GM19452 (cell line): ENCODE results near the gene PGBD5.

Experiments used
- ATAC-seq: cut with Tn5 transposase; IDR thresholded peaks from one replicate; pipeline ENCODE4 v1.9.1; 2021; ENCODE audit not compliant: unreplicated experiment

Gene PGBD5

DNA sequence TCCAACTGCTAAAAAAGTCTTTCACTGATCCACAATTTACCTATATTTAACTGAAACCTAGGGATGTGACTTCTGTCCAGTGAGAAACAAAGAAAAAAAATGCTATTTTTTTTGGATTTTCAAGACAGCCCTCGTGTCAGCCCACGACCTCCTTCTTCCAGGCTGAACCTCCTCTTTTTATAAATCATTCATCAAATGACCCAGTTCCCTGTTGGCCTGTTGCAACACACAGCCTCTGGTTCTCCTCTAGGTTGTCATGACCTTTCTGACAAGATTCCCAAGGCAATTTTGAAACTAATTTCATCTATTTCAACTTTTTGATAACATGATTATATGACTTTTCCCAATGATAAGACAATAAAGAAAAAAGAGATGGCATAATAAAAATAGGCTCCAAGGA lies 74.6 kb downstream of the PGBD5 start:
- ATAC-seq: no peak

DNA sequence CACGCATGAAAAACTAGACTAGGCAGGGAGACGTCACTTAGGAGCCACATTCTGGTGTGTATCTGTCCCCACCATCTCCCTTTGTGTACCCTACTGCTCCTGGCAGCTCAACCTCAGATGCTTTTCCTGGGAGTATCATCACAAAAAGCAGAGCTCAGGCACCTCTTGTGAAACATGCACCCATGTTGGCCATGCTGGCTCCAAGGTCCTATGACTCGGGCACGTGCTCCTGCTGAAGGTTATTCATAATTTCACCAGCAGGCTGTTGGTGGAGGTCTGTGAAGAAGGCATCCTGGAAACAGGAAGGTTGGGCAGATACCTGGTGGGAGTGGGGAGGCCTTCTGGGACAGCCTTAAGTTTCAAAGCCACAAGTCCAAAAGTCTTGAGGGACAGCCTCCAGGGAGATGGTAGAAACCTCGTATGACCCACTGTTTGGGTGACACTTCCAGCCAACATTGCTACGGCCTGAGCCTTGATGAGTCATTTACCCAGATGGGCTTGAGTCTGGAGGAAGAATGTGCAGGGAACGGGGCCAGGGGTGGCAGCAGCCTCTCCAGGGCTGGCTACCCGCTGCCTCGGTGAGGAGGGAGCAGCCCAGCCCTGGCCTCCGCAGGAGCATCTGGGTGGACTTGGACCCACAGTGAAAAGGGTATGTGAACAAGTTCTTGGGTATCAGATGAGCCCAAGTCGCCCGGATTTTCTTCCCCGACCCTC lies 75.8 kb downstream of the PGBD5 start:
- no peak for ATAC-seq

DNA sequence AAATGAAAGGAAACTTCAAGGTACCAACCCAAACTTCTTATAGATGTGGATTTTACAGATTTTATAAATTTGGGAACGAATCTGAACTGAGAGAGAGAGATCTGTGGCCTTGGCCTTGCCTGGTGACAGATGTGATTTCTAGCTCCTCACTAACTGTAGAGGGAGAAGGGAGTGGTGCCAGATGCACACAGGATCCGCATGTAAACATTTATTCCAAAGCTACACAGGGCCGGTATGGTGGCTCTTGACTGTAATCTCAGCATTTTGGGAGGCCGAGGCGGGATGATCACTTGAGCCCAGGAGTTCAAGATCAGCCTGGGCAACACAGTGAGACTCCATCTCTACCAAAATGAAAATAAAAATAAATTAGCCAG lies 77.1 kb downstream of the PGBD5 start:
- no peak for ATAC-seq

DNA sequence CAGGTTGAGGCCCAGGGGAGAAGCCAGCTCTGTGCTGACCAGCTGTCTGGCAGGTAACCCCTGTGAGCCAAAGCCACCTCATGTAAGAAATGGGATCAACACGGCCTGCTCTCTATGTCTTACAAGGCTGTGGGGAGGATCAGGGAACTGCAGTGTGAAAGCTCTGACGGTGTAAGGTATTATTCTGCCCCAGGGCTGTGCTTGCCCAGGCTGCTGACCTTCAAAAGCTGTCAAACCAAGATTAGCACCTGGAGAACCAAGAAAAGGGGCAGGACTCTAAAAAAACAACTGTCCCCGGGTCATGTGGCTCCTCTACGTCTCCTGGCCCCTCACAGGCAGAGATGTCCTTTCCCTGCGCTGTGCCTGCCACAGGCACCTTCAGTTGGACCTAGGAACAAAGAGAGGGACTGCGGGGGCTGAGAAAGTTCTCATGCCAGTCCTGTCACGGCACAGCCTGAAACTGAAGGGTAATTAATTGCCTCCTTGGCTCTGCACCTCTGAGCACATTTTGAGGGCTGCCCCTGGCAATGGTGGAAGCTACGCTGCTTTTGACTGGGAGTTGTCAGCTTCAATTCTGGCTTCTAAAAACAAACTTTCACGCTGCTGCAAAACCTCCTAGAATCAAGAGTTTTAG lies 77.6 kb downstream of the PGBD5 start:
- no peak for ATAC-seq

DNA sequence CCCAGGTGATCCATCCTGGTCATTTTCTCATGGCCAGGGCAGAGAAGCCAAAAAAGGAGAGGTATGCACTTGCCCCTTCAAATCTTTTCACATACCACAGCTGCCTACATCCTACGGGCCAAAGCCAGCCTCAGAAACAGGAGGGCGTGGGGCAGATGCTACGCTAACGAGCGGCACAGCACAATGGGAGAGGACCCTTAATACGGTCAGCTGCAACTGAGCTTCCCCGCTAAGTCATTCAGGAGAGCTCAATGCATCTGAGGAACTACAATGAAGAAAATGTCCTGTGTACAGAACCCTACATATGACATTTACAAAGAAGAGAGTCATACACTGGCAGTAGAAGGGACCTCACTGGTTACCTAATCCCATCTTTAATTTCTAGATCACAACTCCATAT lies 78.2 kb downstream of the PGBD5 start:
- ATAC-seq: no peak

DNA sequence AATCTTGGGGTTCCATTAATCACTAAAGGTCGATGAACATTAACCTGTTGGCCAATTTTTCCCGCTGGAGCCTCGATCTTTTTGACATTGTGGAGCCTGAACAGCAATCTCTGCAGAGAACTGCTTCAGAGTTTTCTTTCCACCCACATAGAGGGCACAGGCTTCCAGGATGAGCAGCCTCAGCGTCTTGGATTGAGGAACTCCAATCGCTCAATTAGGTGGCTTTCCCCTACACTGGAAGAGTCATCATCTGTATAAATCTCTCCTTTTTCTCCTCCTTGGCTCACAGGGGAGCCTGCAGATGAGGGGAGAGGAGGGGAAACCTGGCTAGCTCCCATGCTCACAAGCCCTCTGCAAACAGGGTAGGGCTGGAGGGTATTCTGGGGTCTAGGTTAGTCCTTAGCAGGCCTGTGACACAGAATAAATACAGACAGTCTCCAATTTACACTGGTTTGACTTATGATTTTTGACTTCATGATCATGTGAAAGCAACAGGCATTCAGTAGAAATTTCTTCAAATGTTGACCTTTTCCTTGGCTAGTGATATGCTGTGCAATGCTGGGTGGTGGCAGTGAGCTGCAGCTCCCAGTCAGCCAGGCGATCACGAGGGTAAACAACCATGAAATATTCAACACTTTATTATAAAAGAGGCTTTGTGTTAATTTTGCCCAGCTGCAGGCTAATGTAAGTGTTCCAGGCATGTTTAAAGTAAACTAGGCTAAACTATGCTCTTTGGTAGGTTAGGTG lies 80.8 kb downstream of the PGBD5 start:
- ATAC-seq: no peak

DNA sequence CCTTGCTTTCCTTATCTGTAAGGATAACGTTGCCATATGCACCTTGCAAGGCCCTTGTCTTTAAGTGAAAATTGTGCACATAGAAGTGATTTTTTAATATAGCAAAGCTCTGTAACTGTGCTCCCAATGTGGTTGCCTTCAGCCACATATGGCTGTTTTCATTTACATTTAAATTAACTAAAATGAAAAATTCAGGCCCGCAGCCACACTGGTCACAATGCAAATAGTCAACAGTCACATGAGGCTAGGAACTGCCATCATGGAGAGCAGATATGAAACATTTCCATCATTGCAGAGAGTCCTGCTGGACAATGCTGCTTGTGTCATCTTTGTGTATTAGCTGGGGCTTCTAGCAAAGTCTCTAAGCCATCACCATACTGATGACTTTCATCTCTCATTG lies 83.4 kb downstream of the PGBD5 start:
- no peak for ATAC-seq

DNA sequence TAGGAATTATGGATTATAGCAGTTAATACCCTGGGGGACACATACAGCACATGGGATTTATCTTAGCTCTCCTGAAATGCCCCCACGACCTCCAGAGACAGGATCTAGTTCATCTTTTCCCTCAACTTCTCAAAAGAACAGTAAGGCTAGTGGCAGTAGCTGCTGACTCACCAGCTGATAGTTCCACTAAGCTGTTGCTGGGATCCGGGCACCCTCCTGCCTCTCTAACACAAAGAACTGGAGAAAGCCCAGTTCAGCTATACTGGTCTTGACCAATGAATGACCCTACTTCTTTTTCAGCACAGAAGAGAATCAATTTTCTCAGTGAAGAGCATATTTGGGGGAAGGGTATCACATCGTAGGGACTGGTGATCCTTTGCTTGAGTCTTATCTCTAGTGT lies 84.1 kb downstream of the PGBD5 start:
- no peak for ATAC-seq

DNA sequence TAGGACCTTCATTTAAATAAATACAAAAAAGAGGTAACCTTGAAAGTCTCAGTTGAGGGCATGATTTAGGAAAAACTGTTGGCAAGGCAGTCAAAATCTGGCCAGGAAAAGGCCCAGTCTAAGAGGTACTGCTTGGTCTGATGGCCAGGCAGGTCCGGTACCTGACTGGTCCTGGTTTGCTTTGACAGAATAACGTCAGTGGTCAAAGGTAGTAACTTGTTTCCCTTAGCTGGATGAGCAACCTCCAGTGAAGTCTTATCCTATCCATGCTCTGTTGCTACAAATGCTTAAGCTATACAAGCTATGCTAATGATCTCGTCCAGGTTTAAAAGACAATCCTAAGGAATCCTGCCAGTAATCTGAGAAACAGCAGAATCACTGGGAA lies 85.0 kb downstream of the PGBD5 start:
- ATAC-seq: no peak

DNA sequence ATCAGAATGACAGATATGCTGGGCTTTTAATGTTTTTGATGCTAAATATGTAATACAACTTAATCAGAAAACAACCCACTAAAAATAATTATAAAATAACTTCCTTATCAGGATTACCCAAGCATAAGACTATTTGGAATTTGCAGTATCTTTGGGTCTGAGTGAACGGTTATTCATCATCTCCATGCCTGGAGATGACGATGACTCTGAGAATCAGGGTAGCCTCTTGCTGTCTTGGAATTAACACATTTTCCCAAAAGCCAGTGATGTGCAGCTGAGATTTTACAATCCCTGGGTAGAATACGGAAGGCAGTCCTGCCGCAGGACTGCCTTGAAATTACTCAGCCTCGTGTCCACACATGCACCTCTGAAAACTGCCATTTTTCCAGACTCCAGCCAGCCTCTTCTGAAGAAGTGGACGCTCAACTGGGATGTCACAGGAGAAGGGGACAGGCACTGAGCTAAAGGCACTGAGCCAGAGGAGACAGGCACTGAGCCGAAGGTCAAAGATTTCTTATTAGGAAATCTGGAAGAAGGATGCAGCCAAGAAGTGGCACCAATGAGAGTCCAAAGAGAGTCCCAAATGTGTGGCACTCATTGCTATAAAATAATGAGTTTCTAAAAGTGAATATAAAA lies 85.5 kb downstream of the PGBD5 start:
- no peak for ATAC-seq

DNA sequence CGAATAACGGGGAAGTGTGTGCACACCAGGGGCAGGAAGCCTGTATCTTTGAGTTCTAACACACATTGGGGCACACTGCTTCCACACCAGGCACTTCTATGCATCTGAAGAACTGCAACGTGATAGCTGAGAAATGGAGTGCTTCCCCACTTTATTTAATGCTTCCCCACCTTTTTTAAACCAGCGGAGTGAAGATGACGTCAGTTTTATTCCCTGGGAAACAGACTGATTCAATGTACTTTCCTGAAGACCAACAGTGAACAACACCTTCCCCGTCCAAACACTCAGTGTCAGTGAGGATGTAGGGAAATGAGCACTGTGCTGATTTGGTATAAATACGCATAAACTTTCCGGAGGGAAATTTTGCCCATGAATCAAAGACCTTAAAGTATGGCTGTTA lies 87.1 kb downstream of the PGBD5 start:
- no peak for ATAC-seq

DNA sequence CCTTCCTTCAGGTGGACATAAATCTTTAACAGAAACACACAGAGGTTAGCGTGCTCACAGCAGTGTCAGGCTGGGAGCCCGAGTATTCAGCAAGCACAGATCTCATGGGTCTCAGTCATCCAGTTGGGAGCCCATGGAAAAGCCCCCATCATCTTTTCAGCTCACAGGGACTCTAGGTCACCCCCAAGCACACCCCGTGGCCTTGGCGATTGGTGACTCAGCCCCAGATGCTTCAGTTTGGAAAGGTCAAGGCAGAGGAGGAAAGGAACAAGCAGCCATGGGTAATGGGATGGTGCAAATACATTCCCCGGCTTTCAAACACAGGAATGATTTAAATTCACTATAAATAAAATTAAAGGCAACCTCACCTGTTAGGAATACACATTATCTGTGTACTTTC lies 88.9 kb downstream of the PGBD5 start:
- ATAC-seq: no peak

DNA sequence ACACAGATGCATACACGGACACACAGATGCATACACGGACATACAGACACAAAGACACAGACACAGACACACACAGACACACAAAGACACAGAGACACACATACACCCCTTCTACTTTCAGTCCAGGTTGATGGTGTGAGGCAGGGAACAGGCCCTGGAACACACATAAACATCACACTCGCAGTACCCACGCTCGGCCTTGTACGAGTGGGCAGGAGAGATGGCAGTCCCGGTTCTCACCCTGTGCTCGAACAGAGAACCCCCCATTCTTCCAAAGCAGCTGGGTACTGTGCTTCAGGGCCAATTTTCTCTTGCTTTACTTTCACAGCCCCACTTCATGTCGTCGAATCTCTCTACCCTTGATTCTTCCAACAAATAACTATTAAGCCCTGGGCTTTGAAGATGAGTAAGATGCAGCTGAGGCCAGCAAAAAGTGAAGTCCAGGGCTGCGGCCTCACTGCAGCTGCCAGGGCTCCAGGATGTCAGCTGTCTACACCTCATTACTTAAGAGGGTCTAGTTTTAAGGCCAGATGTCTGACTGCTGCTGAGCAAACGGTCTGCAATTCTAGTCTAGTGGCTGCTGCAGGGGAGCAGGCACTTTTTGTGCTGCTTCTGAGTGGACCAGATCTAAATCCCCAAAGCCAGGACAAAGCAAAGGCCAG lies 90.1 kb downstream of the PGBD5 start:
- ATAC-seq: no peak

DNA sequence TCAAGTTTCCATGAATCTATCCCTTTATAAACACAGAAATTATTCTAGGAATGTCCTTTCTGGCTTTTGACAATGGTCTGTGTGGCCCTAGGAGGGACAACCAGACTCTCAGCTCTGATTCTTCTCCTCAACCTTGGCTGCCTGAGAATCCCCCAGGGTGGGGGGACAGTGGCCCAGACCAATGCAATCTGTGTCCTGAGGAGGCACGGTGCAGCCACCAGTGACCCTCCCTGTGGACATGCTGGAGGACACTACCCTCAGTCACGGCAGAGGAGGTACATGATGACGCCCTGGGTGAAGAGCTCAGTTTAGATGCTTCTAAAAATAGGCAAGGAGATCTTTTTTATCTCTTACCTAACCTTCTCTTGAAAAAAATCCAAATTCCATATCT lies 91.7 kb downstream of the PGBD5 start:
- ATAC-seq: no peak

DNA sequence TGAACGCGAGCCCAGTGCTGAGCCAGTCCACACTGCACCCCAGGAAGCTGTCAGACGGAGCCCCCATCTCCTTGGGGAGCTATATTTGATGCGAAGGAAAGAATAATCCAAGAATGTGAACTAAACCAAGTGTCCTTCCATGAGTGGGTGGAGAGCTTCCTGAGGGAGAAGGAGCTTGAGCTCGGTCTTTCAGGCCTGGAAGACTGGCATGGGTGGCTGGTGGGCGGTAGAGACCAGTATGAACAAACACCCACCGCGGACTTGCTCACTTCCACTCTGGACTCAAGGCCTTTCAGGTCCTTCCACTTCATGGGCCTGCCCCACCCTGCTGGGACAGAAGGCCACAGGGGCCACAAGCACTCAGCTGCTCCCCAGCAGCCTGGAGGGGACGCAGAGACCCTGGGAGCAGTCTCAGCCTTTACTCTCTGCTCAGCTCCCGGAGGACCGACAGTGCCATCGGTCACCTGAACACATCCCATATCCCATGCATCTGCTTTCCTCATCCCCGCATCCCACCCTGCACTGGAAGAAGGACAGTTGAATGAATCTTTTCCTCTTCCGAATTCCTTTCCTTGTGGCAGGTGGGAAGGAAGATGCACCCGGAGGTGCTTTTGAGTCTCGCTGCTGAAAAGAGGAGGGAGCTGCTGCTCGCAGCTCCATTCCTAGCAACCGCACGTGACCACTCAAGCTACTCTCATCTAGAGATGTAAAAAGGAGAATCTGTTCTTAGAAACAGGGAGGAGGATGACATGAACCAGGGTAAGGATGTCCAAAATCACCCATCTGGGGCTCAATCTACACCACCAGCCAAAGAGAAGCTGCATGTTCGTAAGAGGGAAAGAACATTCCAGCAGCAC lies 92.3 kb downstream of the PGBD5 start:
- no peak for ATAC-seq

DNA sequence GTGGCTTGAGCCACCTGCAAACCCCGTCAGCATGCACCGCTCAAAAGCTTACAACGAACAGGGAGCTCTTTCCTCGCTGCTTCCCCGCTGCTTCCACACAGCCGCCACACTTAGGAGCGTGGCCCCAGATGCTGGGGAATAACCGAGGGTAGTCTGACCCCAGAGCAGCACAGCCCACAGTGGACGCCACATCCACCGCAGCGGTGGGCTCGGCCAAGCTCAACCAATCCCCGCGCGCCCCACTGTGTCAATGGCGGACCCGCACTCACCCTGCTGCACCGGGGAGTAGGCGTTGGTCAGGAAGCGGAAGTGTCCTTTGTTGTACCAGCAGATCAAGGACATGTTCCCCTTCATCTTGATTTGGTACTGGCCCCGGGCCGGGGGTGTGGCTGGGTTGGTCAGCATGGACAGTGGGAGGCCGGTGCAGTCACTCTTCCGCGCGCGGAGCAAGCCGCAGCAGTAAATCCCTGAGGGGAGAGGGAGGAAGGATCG lies 93.5 kb downstream of the PGBD5 start:
- no peak for ATAC-seq

DNA sequence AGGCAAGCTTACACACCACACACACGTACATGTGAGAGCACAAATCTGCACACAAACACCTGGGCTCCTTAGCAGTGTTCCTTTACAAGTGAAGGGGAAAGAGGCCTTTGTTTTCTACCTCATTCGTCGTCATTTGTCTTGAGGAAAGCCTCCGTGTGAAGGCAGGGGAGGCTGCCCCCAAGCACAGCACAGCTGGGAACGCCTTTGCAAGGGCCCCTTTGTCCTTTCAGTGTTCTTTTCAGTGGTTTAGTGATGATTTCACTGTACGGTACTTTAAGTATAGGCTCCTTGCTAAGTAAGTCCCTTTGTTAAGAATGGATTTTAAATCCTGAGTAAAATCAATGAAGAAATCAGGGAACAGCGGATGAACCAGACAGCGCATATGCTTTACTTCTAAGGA lies 94.1 kb downstream of the PGBD5 start:
- no peak for ATAC-seq

DNA sequence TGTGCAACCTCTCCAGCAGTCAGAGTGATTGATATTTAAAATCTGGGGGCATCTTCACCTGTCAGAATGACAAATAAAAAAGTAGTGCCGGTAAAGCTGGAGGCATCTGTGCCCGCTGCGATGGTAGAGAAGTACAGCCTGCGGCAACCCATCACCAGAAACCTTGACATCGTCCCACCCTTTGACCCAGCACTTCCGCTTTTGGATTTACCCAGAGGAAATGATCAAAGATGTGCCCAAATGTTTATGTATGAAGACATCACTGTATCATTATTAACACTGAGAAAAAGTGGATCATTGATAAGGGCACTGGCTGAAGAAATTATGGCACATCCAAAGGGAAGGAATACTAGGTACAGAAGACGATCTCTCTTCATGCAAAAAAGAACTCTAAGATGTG lies 96.0 kb downstream of the PGBD5 start:
- ATAC-seq: no peak

DNA sequence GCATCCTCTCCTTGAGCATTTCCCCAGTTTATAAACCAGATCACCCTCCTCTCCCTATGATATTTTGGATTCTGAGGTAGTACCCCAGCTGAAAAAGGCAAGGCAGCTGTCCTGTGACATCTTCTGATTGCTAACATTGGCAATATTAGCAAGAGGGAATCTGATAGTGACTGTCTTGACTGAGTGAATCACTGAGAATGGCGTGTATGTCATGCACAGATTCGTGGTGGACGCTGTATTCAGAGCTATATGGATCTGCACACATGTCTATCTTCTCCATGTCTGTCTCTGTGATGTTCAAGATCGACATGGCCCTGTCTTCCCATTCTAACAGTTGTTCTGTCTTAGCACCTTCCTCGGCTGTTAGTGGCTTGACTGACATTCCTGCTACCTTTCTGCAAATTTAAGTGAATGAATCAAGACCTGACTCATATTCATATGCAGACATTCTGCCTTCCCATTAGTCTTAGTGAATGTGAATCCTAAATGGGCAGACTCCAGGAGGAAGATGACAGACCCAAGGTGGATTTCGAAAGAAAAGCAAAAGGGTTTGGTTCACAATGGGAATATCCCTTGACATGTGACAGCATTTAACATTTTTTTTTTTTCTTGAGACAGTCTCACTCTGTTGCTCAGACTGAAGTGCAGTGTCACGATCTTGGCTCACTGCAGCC lies 97.7 kb downstream of the PGBD5 start:
- ATAC-seq: no peak

DNA sequence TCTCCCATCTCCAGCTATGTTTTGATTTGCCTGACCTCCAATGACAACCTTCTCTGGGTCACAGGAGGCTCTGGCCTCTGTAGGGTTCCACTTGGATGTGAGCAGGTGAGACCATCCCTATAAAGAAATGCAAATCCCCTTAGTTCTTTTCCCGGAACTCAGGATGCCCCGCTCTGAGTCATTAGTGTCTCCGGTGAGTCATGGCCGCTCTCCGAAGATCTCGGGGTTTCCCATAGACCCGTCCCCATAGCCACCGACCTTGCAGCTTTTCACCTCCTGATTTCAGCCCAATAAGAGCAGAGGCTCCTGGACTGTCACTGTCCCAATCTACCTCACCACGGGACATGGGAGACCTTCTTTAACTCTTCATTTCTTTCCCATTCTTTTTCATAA lies 98.2 kb downstream of the PGBD5 start:
- no peak for ATAC-seq
